K562 (cell line): ENCODE measurements around the gene TMEM181. TPM values are rescaled to one million over a fixed set of nuclear protein-coding genes. Genes with fewer than 3 reads are reported as not detected.

Experiments
- ARHGAP35 ChIP-seq: fragments of 450-650 bp; IDR thresholded peaks from 2 replicates; pipeline ENCODE4 v1.6.1; 2018; ENCODE audit not compliant: partially characterized antibody
- CAMTA2 ChIP-seq: fragments of 250-450 bp; sonication (Bioruptor Pico); conservative IDR thresholded peaks from 2 replicates; pipeline ENCODE4 v1.5.1; 2022
- CCAR2 ChIP-seq: fragments of 200-400 bp; formaldehyde crosslinking; IDR thresholded peaks from 2 replicates; pipeline ENCODE4 v1.6.1; 2017; ENCODE audit warnings: mild to moderate bottlenecking, low read depth, low read length
- HMG20B ChIP-seq: fragments of 250-450 bp; sonication (Bioruptor Pico); IDR thresholded peaks from 2 replicates; pipeline ENCODE4 v1.5.0; 2021; ENCODE audit warnings: mild to moderate bottlenecking
- ILK ChIP-seq: fragments of 450-650 bp; IDR thresholded peaks from 2 replicates; pipeline ENCODE4 v1.6.1; 2016; ENCODE audit warnings: missing genetic modification characterization, low read depth, mild to moderate bottlenecking, missing compliant biosample characterization, moderate library complexity, borderline replicate concordance
- KAT2B ChIP-seq: IDR thresholded peaks from one replicate; pipeline ENCODE4 v1.6.1; 2012; ENCODE audit warnings: low read depth, mild to moderate bottlenecking, control low read depth, inconsistent platforms, low read length, moderate library complexity
- KDM1A ChIP-seq, 2 experiments: fragments of 450-650 bp; IDR thresholded peaks; 2 replicates each; pipeline ENCODE4 v1.6.1; 2016; ENCODE audit warnings: mild to moderate bottlenecking in 2 of 2
- LCOR ChIP-seq: sonication (generic); formaldehyde crosslinking; IDR thresholded peaks from 2 replicates; pipeline ENCODE4 v1.8.0; 2022; ENCODE audit warnings: mild to moderate bottlenecking, missing genetic modification reagents
- MEIS2 ChIP-seq: fragments of 450-650 bp; IDR thresholded peaks from 2 replicates; pipeline ENCODE4 v1.6.1; 2014; ENCODE audit warnings: mild to moderate bottlenecking; ENCODE audit not compliant: partially characterized antibody
- MTA1 ChIP-seq: fragments of 450-650 bp; IDR thresholded peaks from 2 replicates; pipeline ENCODE4 v1.6.1; 2017; ENCODE audit warnings: borderline replicate concordance
- RAD51 ChIP-seq: fragments of 450-650 bp; IDR thresholded peaks from 2 replicates; pipeline ENCODE4 v1.7.1; 2016; ENCODE audit warnings: low read depth, mild to moderate bottlenecking, borderline replicate concordance
- RBM17 ChIP-seq: fragments of 200-400 bp; formaldehyde crosslinking; IDR thresholded peaks from 2 replicates; pipeline ENCODE4 v1.6.1; 2017; ENCODE audit warnings: low read depth, mild to moderate bottlenecking, low read length, borderline replicate concordance
- SETDB1 ChIP-seq: IDR thresholded peaks from one replicate; pipeline ENCODE4 v1.6.1; 2012; ENCODE audit warnings: low read length, control low read depth, inconsistent platforms
- SMARCB1 ChIP-seq: IDR thresholded peaks from 2 replicates; pipeline ENCODE4 v1.6.1; 2011; ENCODE audit warnings: improper control_type of control experiment, low read depth; ENCODE audit not compliant: insufficient read length
- TCF7 ChIP-seq: sonication (generic); IDR thresholded peaks from 2 replicates; pipeline ENCODE4 v1.6.1; 2016; ENCODE audit warnings: antibody characterized with exemption, borderline replicate concordance
- ZKSCAN8 ChIP-seq: fragments of 200-800 bp; sonication (Bioruptor generic); IDR thresholded peaks from 2 replicates; pipeline ENCODE4 v1.6.1; 2016; ENCODE audit warnings: missing genetic modification characterization, missing compliant biosample characterization
- ZNF134 ChIP-seq: fragments of 250-450 bp; sonication (Bioruptor Pico); conservative IDR thresholded peaks from 2 replicates; pipeline ENCODE4 v1.4.0; 2020
- ZNF41 ChIP-seq: fragments of 250-450 bp; sonication (Bioruptor Pico); conservative IDR thresholded peaks from 2 replicates; pipeline ENCODE4 v1.4.0; 2020; ENCODE audit warnings: mild to moderate bottlenecking
- ZNF699 ChIP-seq: fragments of 250-450 bp; sonication (Bioruptor Pico); IDR thresholded peaks from 2 replicates; pipeline ENCODE4 v1.8.0; 2021; ENCODE audit warnings: mild to moderate bottlenecking, moderate library complexity; ENCODE audit not compliant: insufficient replicate concordance
- ZNF79 ChIP-seq: fragments of 250-450 bp; sonication (Bioruptor Pico); IDR thresholded peaks from 2 replicates; pipeline ENCODE4 v1.4.0; 2020; ENCODE audit warnings: low read depth, mild to moderate bottlenecking, moderate library complexity
- polyA plus RNA-seq, 8 experiments: library from polyadenylated mRNA; depleted of rRNA in 4 of 8; stranded (reverse) in 5 of 8; unstranded in 3 of 8; fragments of >200 nt; fragmentation: Nextera tagmentation in 2 of 8; fragmentation: Illumina TruSeq in 1 of 8; extraction: Ambion mirVana in 2 of 8; extraction: Trizol in 1 of 8; gene quantifications; 2 replicates each; pipeline versions ENCODE4 v1.2.1 to v1.2.3, GENCODE V29; 2011 to 2014; ENCODE audit warnings: inconsistent platforms in 1 of 8, missing spikeins in 1 of 8
- total RNA-seq, 7 experiments: library from RNA; depleted of rRNA in 6 of 7; stranded (reverse); fragments of >200 nt in 6 of 7; fragmentation: Illumina TruSeq in 2 of 7; extraction: Trizol in 2 of 7; gene quantifications; 2 replicates each; pipeline versions ENCODE4 v1.2.1 to v1.2.3, GENCODE V29; 2011 to 2021; ENCODE audit warnings: low replicate concordance in 1 of 7
- TF ChIP-seq, protein P1 (sequence below): fragments of 450-650 bp; IDR thresholded peaks from 2 replicates; pipeline ENCODE4 v1.6.1; 2016; ENCODE audit warnings: antibody characterized with exemption
- TF ChIP-seq, protein P2 (sequence below): fragments of 450-650 bp; IDR thresholded peaks from 2 replicates; pipeline ENCODE4 v1.6.1; 2016; ENCODE audit warnings: borderline replicate concordance
- TF ChIP-seq, protein P3 (sequence below): fragments of 250-450 bp; sonication (Bioruptor Pico); IDR thresholded peaks from 2 replicates; pipeline ENCODE4 v1.8.0; 2021; ENCODE audit warnings: moderate library complexity, mild to moderate bottlenecking, inconsistent platforms
- TF ChIP-seq, protein P4 (sequence below): sonication (generic); IDR thresholded peaks from 2 replicates; pipeline ENCODE4 v1.6.1; 2016

The TMEM181 gene
- total and polyA plus RNA-seq, 9 of the 15 experiments (the other 6 are each of a cell fraction or from before 2014, with no cell fraction given), result 5.6 to 27.2 (median 19.9) TPM

DNA sequence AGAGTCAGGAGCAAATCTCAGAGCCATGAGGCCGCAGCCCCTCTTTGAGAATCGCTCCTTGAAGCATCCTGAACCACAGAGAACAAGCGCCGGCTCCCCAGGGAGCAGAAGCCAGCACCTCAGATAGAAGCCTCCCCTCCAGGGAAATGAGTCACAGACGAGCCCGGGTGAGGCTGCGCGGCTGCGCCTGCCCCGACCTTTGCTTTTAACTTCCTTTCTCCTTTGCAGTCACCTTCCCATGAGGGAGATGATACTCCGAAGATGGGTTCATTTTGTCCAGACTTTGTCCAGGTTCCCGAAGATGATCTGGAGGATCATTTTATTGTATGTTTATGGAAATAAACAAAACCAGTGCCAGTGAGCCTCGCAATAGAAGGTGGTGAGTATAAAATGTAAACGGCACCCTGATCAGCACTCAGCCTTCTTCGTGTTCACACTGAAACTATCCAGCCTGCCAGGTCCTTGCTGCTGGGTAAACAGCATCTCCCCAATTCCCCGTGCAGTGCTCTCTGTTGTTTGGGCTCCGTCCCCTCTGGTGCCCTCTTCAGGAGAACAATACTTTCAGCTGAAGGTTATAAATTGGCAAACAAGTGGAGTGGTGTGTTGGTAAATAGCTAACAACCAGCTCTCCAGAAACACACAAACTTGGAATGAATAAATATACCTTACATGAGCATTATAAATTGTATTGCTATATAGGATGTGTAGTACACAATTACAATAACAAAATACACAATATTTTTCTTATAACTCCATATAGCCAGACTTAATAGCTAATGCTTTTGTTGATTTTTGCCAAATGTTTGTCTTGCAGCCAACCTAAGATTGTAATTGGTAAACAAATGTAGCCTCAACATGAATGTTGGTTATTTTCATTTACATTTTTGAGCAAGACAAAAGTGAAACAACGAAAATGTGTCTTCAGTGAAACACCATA, 41.4 kb upstream of the TMEM181 start (continued):
- TF ChIP-seq, protein P1, sequence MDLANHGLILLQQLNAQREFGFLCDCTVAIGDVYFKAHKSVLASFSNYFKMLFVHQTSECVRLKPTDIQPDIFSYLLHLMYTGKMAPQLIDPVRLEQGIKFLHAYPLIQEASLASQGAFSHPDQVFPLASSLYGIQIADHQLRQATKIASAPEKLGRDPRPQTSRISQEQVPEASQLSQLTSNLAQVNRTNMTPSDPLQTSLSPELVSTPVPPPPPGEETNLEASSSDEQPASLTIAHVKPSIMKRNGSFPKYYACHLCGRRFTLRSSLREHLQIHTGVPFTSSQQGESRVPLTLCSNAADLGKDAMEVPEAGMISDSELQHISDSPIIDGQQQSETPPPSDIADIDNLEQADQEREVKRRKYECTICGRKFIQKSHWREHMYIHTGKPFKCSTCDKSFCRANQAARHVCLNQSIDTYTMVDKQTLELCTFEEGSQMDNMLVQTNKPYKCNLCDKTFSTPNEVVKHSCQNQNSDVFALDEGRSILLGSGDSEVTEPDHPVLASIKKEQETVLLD, result 0 out of 2 replicates have a peak, but pooled peaks have one; percentile 23
- TF ChIP-seq ZNF41, result no peak
- no peak for TF ChIP-seq SETDB1
- TF ChIP-seq RBM17, result no peak
- TF ChIP-seq, protein P2, sequence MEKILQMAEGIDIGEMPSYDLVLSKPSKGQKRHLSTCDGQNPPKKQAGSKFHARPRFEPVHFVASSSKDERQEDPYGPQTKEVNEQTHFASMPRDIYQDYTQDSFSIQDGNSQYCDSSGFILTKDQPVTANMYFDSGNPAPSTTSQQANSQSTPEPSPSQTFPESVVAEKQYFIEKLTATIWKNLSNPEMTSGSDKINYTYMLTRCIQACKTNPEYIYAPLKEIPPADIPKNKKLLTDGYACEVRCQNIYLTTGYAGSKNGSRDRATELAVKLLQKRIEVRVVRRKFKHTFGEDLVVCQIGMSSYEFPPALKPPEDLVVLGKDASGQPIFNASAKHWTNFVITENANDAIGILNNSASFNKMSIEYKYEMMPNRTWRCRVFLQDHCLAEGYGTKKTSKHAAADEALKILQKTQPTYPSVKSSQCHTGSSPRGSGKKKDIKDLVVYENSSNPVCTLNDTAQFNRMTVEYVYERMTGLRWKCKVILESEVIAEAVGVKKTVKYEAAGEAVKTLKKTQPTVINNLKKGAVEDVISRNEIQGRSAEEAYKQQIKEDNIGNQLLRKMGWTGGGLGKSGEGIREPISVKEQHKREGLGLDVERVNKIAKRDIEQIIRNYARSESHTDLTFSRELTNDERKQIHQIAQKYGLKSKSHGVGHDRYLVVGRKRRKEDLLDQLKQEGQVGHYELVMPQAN, result no peak
- no peak for TF ChIP-seq ZKSCAN8
- TF ChIP-seq MEIS2, result no peak
- TF ChIP-seq ARHGAP35, result no peak
- TF ChIP-seq ZNF79 (CRISPR knock-in tag), result no peak
- no peak for TF ChIP-seq CCAR2
- TF ChIP-seq, protein P3, sequence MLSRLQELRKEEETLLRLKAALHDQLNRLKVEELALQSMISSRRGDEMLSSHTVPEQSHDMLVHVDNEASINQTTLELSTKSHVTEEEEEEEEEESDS, result no peak
- no peak for TF ChIP-seq LCOR (CRISPR knock-in tag)
- no peak for TF ChIP-seq CAMTA2 (CRISPR knock-in tag)
- TF ChIP-seq ILK (tag), result no peak
- TF ChIP-seq HMG20B (CRISPR knock-in tag), result no peak
- TF ChIP-seq SMARCB1, result no peak
- no peak for TF ChIP-seq RAD51
- no peak for TF ChIP-seq TCF7
- no peak for TF ChIP-seq KDM1A (IDR thresholded peaks at IDR 0.05)
- no peak for TF ChIP-seq MTA1
- TF ChIP-seq ZNF134, result no peak
- TF ChIP-seq ZNF699 (CRISPR knock-in tag), result no peak
- TF ChIP-seq, protein P4, sequence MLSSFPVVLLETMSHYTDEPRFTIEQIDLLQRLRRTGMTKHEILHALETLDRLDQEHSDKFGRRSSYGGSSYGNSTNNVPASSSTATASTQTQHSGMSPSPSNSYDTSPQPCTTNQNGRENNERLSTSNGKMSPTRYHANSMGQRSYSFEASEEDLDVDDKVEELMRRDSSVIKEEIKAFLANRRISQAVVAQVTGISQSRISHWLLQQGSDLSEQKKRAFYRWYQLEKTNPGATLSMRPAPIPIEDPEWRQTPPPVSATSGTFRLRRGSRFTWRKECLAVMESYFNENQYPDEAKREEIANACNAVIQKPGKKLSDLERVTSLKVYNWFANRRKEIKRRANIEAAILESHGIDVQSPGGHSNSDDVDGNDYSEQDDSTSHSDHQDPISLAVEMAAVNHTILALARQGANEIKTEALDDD, result no peak
- no peak for TF ChIP-seq KAT2B
